H9 (cell line): Measurements from ENCODE around the gene BTN2A1. TPM values are rescaled to one million over a fixed set of nuclear protein-coding genes. Genes with fewer than 3 reads are reported as not detected.
A peak's percentile ranks its signal among the peaks of the same experiment; 100 is the strongest.

Experiments used
- DNase-seq: peaks from one replicate; pipeline ENCODE4 v3.0.0-alpha.2; 2017
- H2AFZ ChIP-seq: one replicate; pipeline ENCODE4 v1.6.1; 2013; ENCODE audit warnings: mild to moderate bottlenecking, low read length, control low read depth, moderate library complexity
- H2AK5ac ChIP-seq: 2 replicates; pipeline ENCODE4 v1.6.1; 2013; ENCODE audit warnings: low read length, control low read depth, mixed read lengths; ENCODE audit not compliant: insufficient read length
- H2BK120ac ChIP-seq: one replicate; pipeline ENCODE4 v1.6.1; 2013; ENCODE audit warnings: low read depth, mild to moderate bottlenecking, low read length, control low read depth, inconsistent platforms; ENCODE audit not compliant: poor library complexity, severe bottlenecking
- H2BK12ac ChIP-seq: 2 replicates; pipeline ENCODE4 v1.6.1; 2013; ENCODE audit warnings: low read length, control low read depth, mixed read lengths, low read depth; ENCODE audit not compliant: insufficient read length
- H2BK15ac ChIP-seq: 2 replicates; pipeline ENCODE4 v1.6.1; 2013; ENCODE audit warnings: low read depth, low read length, control low read depth
- H2BK20ac ChIP-seq: one replicate; pipeline ENCODE4 v1.6.1; 2013; ENCODE audit warnings: low read depth, mild to moderate bottlenecking, low read length, control low read depth, inconsistent platforms; ENCODE audit not compliant: poor library complexity, severe bottlenecking
- H2BK5ac ChIP-seq: 2 replicates; pipeline ENCODE4 v1.6.1; 2013; ENCODE audit warnings: low read length, control low read depth, mixed read lengths; ENCODE audit not compliant: insufficient read length
- H3K14ac ChIP-seq: 2 replicates; pipeline ENCODE4 v1.6.1; 2013; ENCODE audit warnings: low read length, control low read depth; ENCODE audit not compliant: insufficient read depth
- H3K18ac ChIP-seq: 2 replicates; pipeline ENCODE4 v1.6.1; 2013; ENCODE audit warnings: low read depth, mild to moderate bottlenecking, mixed read lengths, low read length, control low read depth; ENCODE audit not compliant: insufficient read length
- H3K23ac ChIP-seq: 2 replicates; pipeline ENCODE4 v1.6.1; 2013; ENCODE audit warnings: low read length, control low read depth, mixed read lengths, low read depth; ENCODE audit not compliant: insufficient read length
- H3K23me2 ChIP-seq: 2 replicates; pipeline ENCODE4 v1.6.1; 2013; ENCODE audit warnings: low read depth, mild to moderate bottlenecking, mixed read lengths, low read length, control low read depth; ENCODE audit not compliant: insufficient read length, poor library complexity, severe bottlenecking
- H3K27ac ChIP-seq: 2 replicates; pipeline ENCODE4 v1.5.1; 2013; ENCODE audit warnings: low read length, control low read depth, mixed read lengths, low read depth; ENCODE audit not compliant: insufficient read length
- H3K27me3 ChIP-seq: 2 replicates; pipeline ENCODE4 v1.6.1; 2013; ENCODE audit warnings: low read length, control low read depth, inconsistent platforms; ENCODE audit not compliant: insufficient read depth
- H3K4ac ChIP-seq: 2 replicates; pipeline ENCODE4 v1.6.1; 2013; ENCODE audit warnings: low read depth, mild to moderate bottlenecking, control low read depth, inconsistent platforms, low read length, moderate library complexity
- H3K4me1 ChIP-seq: 2 replicates; pipeline ENCODE4 v1.6.1; 2013; ENCODE audit warnings: low read length, control low read depth, inconsistent platforms; ENCODE audit not compliant: insufficient read depth
- H3K4me2 ChIP-seq: 2 replicates; pipeline ENCODE4 v1.6.1; 2013; ENCODE audit warnings: low read length, control low read depth, mixed read lengths; ENCODE audit not compliant: insufficient read length, insufficient read depth
- H3K56ac ChIP-seq: 2 replicates; pipeline ENCODE4 v1.6.1; 2013; ENCODE audit warnings: low read depth, mild to moderate bottlenecking, mixed read lengths, low read length, control low read depth; ENCODE audit not compliant: insufficient read length
- H3K79me1 ChIP-seq: 2 replicates; pipeline ENCODE4 v1.6.1; 2013; ENCODE audit warnings: low read depth, mild to moderate bottlenecking, moderate library complexity, low read length, control low read depth, inconsistent platforms; ENCODE audit not compliant: insufficient read depth, poor library complexity, severe bottlenecking
- H3K79me2 ChIP-seq: 2 replicates; pipeline ENCODE4 v1.6.1; 2013; ENCODE audit warnings: low read length, control low read depth, inconsistent platforms; ENCODE audit not compliant: insufficient read depth
- H3K9ac ChIP-seq: 2 replicates; pipeline ENCODE4 v1.6.1; 2013; ENCODE audit warnings: low read length, control low read depth, mixed read lengths; ENCODE audit not compliant: insufficient read length; ENCODE audit errors: extremely low read depth
- H3K9me3 ChIP-seq: one replicate; pipeline ENCODE4 v1.6.1; 2013; ENCODE audit warnings: low read depth, low read length, inconsistent platforms; ENCODE audit not compliant: control insufficient read depth
- H3T11ph ChIP-seq: one replicate; pipeline ENCODE4 v1.6.1; 2013; ENCODE audit warnings: mild to moderate bottlenecking, low read length, control low read depth, inconsistent platforms
- H4K20me1 ChIP-seq: one replicate; pipeline ENCODE4 v1.6.1; 2013; ENCODE audit not compliant: control insufficient read depth, insufficient read length, insufficient read depth
- H4K5ac ChIP-seq: 2 replicates; pipeline ENCODE4 v1.6.1; 2013; ENCODE audit warnings: low read depth, mild to moderate bottlenecking, mixed read lengths, low read length, control low read depth; ENCODE audit not compliant: insufficient read length
- H4K8ac ChIP-seq: replicated peaks from 2 replicates; pipeline ENCODE4 v1.6.1; 2013; ENCODE audit warnings: low read length, control low read depth, mixed read lengths, low read depth; ENCODE audit not compliant: insufficient read length
- H4K91ac ChIP-seq: 2 replicates; pipeline ENCODE4 v1.6.1; 2013; ENCODE audit warnings: low read depth, mild to moderate bottlenecking, moderate library complexity, mixed read lengths, low read length, control low read depth; ENCODE audit not compliant: insufficient read length
- H3K27ac Mint-ChIP-seq, 3 experiments: 2 replicates in 2 of 3; 3 replicates in 1 of 3; pipeline ENCODE4 v1.8.0; 2020 to 2021; ENCODE audit warnings: mixed read lengths in 3 of 3, mild to moderate bottlenecking in 1 of 3, moderate library complexity in 1 of 3
- H3K27me3 Mint-ChIP-seq: 2 replicates; pipeline ENCODE4 v1.8.0; 2021; ENCODE audit warnings: low read depth, mild to moderate bottlenecking, moderate library complexity, mixed read lengths
- H3K36me3 Mint-ChIP-seq, 3 experiments: 2 replicates in 2 of 3; 3 replicates in 1 of 3; pipeline ENCODE4 v1.8.0; 2020 to 2021; ENCODE audit warnings: low read depth in 3 of 3, mixed read lengths in 3 of 3; ENCODE audit not compliant: insufficient read depth in 1 of 3
- H3K4me1 Mint-ChIP-seq, 2 experiments: 2 replicates each; pipeline ENCODE4 v1.8.0; 2020; ENCODE audit warnings: mixed read lengths in 2 of 2
- H3K4me3 Mint-ChIP-seq, 2 experiments: 2 replicates in 1 of 2; 3 replicates in 1 of 2; pipeline ENCODE4 v1.8.0; 2020 to 2021; ENCODE audit warnings: mild to moderate bottlenecking in 2 of 2, mixed read lengths in 2 of 2, moderate library complexity in 1 of 2
- H3K9me3 Mint-ChIP-seq, 2 experiments: 2 replicates in 1 of 2; 3 replicates in 1 of 2; pipeline ENCODE4 v1.8.0; 2020; ENCODE audit warnings: mild to moderate bottlenecking in 2 of 2, mixed read lengths in 2 of 2, moderate library complexity in 1 of 2
- WGBS: extraction: QIAGEN DNeasy Blood & Tissue Kit; methylation state at CpG from one replicate; pipeline ENCODE4 v1.1.7; 2013; ENCODE audit warnings: missing lambda C conversion rate, low lambda C conversion rate, mixed read lengths; ENCODE audit not compliant: insufficient read length; ENCODE audit errors: extremely low coverage; 5-methylcytosine and 5-hydroxymethylcytosine counted together
- long read RNA-seq: library from polyadenylated mRNA; unstranded; transcript quantifications from one replicate; pipeline ENCODE4 v2.0.0, GENCODE V29; 2020
- total RNA-seq: library from RNA; stranded (reverse); gene quantifications from 2 replicates; pipeline ENCODE4 v1.2.1, GENCODE V29; 2021
- TF ChIP-seq, protein P1 (sequence below): fragments of 200-600 bp; sonication (generic); conservative IDR thresholded peaks from 3 replicates; pipeline ENCODE4 v1.8.0; 2021; ENCODE audit warnings: antibody characterized with exemption, mild to moderate bottlenecking

BTN2A1 gene
- total RNA-seq, result 17.6 and 18.4 TPM in 2 replicates
- long read RNA-seq, transcript BTN2A1-201 (8 exons, 2,920 nt), result major isoform, 38 of 115 reads
- long read RNA-seq, transcript BTN2A1-202 (9 exons, 3,024 nt), result minor isoform, 6 of 115 reads
- long read RNA-seq, transcript BTN2A1-207 (7 exons, 2,845 nt), result minor isoform, 18 of 115 reads
- long read RNA-seq, transcript BTN2A1-203 (8 exons, 3,113 nt), result minor isoform, 6 of 115 reads
- long read RNA-seq, partial matches to known transcripts, result 12 of 115 reads
- long read RNA-seq, other reads (novel, unspliced or antisense), result 34 of 115 reads

GRCh38 chr6:26457806-26458688 lies at the start of gene BTN2A1:
Gene BTN2A1 (plus strand): TSS chr6:26457955. CDS start chr6:26458637, 682 bp downstream.
- Histone ChIP-seq H2BK20ac (no peak within 1 kb of the TSS), H4K5ac (no peak within 1 kb of the TSS), H3K23ac (no peak within 1 kb of the TSS), H4K20me1 (no peaks in the 10 kb centered on the region), H3K9ac (peak within 1 kb of the TSS; percentile 99), H3K79me1 (no peaks in the 10 kb centered on the region), H2AK5ac (no peak within 1 kb of the TSS), H3K27ac (peak within 1 kb of the TSS; percentile 33), H2AFZ (peak within 1 kb of the TSS; percentile 100), H3K14ac (peak within 1 kb of the TSS; percentile 92), H3K4me2 (peak within 1 kb of the TSS; percentile 92), H3K23me2 (peaks cover 4% of the 10 kb centered on the region), H3K18ac (peak within 1 kb of the TSS; percentile 97), H3K56ac (no peak within 1 kb of the TSS), H2BK5ac (peak within 1 kb of the TSS; percentile 89), H3K4ac (no peak within 1 kb of the TSS), H4K8ac (peak within 1 kb of the TSS; percentile 86), H3K27me3 (no peaks in the 10 kb centered on the region), H4K91ac (no peak within 1 kb of the TSS), H2BK12ac (no peak within 1 kb of the TSS), H3K4me1 (peaks cover 3% of the 10 kb centered on the region; the same call in 1 of the 2 replicates), H3T11ph (peak within 1 kb of the TSS; percentile 83), H2BK15ac (0 out of 2 replicates have a peak within 1 kb of the TSS, but pooled peaks have one; percentile 13), H3K9me3 (no peaks in the 10 kb centered on the region), H2BK120ac (no peak within 1 kb of the TSS), H3K79me2 (no peaks in the 10 kb centered on the region)
- no peaks in the 10 kb centered on the region for H3K9me3 Mint-ChIP-seq
- DNase-seq, result peak; percentile 87
- H3K27ac Mint-ChIP-seq, result peak within 1 kb of the TSS; percentile 93 to 99 (median 98)
- H3K27me3 Mint-ChIP-seq, result no peaks in the 10 kb centered on the region; the same call in none of the 2 replicates
- peaks cover 15 to 19% of the 10 kb centered on the region in 2 experiments for H3K4me1 Mint-ChIP-seq
- peaks cover 26 to 35% (median 35%) of the 10 kb centered on the region in 3 experiments for H3K36me3 Mint-ChIP-seq
- TF ChIP-seq, protein P1, sequence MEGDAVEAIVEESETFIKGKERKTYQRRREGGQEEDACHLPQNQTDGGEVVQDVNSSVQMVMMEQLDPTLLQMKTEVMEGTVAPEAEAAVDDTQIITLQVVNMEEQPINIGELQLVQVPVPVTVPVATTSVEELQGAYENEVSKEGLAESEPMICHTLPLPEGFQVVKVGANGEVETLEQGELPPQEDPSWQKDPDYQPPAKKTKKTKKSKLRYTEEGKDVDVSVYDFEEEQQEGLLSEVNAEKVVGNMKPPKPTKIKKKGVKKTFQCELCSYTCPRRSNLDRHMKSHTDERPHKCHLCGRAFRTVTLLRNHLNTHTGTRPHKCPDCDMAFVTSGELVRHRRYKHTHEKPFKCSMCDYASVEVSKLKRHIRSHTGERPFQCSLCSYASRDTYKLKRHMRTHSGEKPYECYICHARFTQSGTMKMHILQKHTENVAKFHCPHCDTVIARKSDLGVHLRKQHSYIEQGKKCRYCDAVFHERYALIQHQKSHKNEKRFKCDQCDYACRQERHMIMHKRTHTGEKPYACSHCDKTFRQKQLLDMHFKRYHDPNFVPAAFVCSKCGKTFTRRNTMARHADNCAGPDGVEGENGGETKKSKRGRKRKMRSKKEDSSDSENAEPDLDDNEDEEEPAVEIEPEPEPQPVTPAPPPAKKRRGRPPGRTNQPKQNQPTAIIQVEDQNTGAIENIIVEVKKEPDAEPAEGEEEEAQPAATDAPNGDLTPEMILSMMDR, result no peak
- H3K4me3 Mint-ChIP-seq, result peak within 1 kb of the TSS; percentile 85 to 98
- no CpG with 5 or more reads among the region's 31 CpGs for WGBS
